Femur (tissue), 1 donor: ENCODE data around the gene FCHSD2.
A peak's percentile ranks its signal among the peaks of the same experiment; 100 is the strongest.
"Not testable (repeated sequence)": the region's sequence is repeated elsewhere in the genome, so short reads cannot be mapped to it uniquely, and the experiment has no call there.

ENCODE experiments used
- DNase-seq: peaks from one replicate; pipeline ENCODE4 v3.0.0-alpha.2; 2017

The FCHSD2 gene

DNA sequence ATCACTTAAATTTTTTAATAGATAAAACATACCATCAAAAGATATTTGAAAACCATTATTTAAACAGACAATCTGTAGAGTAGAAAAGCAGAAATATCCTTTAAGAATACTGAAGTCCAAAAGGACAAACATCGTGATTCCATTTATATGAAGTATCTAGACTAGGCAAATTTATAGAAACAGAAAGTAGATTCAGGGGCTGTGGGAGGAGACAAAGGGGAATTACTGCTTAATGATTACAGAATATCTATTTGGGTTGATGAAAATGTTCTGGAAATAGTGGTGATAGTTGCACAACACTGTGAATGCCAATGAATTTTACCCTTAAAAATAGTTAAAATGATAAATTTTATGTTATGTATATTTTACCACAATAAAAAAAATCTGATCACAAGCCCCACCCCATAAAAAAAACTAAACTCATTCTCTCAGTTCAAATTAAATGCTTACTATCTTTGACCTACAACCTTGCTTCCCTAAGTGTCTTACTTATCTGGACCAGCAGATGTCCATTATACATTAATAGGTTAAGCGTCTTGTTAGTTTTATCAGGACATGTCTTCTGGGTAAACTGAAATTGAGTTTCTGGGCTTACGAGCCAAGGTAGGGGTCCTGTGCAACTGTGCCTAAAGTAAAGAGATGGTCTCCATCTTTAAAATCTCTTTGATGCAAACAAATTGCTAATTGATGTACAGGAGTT, 86.3 kb downstream of the FCHSD2 start:
- no peak for DNase-seq

DNA sequence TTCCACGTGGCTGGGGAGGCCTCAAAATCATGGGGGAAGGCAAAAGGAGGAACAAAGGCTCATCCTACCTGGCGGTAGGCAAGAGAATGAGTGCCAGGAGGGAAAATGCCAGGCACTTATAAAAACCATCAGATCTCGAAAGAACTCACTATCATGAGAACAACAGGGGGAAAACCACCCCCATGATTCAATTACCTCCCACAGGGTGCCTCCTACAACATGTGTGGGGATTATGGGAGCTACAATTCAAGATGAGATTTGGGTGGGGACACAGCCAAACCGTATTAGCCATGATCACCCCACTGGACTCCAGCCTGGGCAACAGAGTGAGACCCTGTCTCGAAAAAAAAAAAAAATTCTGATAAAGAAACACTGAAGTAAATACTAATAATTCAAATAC, 87.1 kb downstream of the FCHSD2 start:
- DNase-seq = no peak

DNA sequence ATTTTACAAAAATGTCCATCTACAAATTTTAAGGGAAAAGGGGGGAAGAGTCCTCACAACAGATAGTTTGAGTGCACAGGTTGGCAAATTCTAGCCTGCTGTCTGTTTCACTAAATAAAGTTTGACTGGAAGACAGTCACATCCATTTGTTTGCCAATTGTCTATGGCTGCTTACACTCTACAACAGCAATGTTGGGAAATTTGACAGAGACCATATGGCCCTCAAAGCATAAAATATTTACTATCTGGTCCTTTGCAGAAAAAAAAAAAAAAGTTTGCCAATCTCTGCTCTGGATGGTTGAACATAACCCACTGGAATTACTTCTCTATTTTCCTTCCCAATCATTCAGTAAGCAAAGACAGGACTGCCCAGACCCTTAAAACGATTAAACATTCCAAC, 88.2 kb downstream of the FCHSD2 start:
- DNase-seq = no peak

DNA sequence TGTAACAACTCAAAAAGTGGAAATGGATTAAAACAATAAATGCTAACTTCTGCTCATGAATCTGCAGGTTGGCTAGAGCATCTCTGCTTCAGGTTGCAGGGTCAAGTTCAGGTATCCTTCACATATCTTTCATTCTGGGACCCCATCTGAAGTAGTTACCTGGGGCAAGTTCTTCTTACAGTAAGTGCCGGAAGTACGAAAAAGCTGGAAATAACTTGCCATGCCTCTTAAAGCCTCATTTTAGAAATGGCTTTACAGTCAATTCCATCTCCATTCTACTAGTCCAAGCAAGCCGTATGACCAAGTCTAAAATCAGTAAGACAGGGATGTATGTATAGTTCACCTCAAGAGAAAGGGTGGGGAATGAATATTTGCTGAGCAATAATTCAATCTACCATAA, 93.7 kb downstream of the FCHSD2 start:
- DNase-seq = no peak

DNA sequence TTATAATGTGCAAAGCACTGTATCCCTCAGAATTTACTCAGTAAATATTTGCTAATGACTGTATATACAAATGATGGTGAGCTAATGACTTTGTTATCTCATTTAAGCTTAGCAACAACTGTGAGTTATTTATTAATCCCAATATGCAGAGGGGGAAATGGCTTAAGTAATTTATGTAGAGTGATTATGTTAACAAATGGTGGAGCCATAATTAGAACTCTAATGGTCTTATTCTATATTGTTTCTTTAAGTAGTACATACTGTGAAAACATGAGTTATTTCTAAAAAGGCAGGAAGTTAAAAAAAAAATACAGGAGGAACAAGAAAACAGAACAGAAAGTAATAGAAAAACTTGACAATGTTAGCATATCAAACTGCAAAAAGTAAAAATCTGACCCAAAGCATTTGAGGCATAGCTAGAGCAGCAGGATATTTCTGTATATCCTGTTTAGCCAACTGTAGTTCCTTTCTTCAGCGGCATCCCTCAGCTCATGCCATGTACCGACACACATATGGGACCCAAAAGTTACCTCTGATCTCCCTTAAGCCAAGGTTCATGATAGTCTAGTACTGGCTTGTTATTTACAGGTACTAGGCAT, 94.2 kb downstream of the FCHSD2 start:
- no peak for DNase-seq

DNA sequence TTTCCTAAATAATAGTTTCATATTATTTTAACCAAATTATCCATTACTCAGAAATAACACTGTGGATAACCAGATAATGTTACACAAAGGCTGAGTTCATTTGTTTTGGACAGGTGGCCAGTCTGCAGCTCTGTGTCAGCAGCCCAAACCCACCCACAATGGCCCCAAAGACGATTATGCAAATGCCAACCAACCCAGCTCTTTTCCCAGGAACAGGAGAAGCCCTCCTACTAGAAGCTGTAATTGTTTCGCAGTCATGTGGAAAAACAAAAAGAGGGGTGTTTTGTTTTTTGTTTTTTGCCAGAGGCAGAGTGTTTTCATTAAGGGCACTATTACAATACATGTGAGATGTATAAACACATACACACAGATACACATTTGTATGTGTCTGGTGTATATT, 102.1 kb downstream of the FCHSD2 start:
- no peak for DNase-seq

DNA sequence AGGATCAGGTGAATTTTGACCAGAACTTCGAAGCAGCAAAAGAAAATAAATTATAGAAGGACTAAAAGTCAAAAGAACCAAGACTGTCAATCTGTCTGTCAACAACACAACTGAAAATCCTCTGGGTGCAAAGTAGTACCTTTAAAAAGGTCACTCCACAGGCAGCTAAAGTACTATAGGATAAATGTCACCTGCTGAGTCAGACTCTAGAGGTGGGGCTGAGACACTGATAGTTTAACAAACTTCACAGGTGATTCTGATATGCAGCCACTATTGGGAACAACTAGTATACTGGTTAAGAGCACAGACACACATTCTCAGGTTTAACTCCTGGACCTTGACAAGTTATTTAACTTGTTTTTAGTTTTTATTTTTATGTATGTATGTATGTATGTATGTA, 107.3 kb downstream of the FCHSD2 start:
- no peak for DNase-seq

DNA sequence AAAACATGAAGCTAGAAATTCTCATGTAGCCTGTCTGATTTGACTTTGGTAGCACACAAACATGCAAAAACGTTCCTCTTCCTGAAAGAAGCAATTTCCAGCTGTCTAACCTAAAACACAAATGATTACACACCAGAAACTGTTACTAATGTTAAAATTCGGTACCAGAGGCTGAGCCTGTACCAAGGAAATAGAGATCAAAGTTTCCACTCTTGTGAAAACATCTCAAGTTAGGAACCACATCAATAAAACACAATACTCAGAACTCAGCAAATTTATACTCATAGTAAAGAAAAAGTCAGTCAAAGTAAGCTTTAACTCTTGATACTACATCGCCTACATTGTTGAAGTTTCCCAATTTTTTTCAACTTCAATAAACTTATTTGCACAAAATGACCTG, 107.8 kb downstream of the FCHSD2 start:
- no peak for DNase-seq

DNA sequence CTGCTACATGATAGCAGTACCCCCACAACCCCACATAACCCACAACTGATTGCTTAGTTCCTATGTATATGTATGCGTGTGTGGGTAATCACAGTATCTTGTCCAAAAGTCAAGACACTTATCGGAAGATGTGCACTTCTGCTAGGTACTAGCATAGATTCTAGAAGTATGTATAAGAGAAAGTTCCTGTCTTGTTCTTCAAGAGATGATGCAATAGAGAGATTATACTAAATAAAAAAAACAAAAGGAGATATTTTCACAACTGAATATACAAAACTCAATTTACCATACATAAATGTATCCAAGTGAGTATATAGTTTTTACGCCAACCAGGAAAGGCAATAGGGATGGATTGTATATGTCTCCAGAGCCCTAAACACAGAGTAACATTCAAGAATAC, 112.0 kb downstream of the FCHSD2 start:
- DNase-seq = no peak

DNA sequence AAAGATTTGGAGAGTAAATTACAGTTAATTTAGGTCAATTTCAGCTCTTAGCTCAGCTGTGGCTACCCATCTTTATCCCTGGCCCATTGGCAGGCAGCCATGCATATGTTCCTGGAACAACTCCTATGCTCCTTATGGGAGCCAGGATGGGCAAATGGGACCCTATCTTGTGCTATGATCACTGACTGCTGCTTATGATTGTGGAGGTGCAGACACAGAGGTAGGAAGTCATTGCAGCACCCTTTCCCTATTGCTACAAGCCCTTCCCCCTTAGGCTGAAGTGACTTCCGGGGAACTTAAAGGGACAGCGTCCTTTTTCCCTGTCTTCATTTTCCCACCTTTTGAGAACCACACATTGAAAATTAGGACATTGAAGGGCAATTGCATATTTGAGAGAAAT, 112.7 kb downstream of the FCHSD2 start:
- peak; percentile 55 for DNase-seq

DNA sequence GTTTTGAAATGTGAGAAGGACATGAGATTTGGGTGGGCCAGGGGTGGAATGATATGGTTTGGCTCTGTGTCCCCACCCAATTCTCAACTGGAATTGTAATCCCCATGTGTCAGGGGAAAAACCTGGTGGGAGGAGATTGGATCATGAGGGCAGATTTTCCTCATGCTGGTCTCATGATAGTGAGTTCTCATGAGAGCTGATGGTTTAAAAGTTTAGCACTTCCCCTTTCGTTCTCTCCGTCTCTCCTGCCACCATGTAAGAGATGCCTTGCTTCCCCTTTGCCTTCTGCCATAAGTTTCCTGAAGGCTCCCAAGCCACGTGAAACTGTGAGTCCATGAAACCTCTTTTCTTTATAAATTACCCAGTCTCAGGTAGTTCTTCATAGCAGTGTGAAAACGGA, 113.5 kb downstream of the FCHSD2 start:
- DNase-seq = no peak

DNA sequence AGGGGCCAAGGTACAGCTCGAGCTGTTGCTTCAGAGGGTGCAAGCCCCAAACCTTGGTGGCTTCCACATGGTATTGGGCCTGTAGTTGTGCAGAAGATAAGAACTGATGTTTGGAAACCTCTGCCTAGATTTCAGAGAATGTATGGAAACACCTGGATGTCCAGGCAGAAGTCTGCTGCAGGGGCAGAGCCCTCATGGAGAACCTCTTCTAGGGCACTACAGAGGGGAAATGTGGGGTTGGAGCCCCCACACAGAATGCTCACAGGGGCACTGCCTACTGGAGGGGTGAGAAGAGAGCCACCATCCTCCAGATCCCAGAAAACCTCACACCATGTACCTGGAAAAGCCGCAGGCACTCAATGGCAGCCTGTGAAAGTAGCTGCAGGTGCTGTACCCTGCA, 114.3 kb downstream of the FCHSD2 start:
- DNase-seq = not testable (repeated sequence)

DNA sequence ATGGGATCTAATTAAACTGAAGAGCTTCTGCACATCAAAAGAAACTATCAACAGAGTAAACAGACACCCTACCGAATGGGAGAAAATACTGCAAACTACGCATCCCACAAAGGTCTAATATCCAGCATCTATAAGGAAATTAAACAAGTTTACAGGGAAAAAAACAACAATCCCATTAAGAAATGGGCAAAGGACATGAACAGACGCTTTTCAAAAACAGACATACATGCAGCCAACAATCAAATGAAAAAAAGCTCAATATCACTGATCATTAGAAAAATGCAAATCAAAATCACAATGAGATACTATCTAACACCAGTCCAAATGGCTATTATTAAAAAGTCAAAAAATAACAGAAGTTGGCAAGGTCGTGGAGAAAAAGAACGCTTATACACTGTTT, 117.5 kb downstream of the FCHSD2 start:
- DNase-seq = no peak

DNA sequence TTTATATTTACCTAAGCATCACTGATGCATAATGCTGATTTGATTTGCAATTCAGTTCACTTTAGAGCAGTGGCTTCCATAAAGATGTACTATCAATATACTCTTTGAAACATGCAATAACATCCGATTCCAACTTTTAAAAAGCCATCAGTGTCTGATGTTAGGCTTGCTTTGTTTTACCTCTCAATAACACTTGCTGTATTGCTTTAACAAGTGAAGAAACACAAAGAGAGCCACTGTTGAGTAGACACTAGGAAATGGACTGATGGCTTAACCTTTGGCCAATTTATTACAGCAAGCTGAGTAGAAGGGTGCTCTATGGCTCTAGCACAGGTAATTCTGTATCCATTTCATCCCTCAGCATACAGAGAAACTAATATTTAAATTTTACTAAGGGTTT, 122.1 kb downstream of the FCHSD2 start:
- DNase-seq = no peak

DNA sequence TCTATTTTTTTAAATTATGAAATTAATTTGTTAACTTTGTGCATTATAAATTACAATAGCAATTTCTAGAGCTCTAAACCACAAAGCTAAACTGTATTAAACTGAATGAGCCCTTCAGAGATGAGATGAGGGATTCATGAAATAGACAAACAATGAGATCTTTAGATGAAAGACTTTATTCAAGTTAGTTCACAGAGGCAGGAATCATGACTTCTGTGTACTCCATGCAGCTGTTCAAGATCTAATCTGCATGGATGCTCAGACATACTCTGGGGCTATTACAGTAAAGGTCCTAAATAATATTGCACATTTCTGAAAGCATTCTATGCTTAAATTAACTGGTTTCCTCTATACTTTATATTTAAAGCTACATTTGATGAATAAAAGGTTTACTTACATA, 122.7 kb downstream of the FCHSD2 start:
- DNase-seq = no peak

DNA sequence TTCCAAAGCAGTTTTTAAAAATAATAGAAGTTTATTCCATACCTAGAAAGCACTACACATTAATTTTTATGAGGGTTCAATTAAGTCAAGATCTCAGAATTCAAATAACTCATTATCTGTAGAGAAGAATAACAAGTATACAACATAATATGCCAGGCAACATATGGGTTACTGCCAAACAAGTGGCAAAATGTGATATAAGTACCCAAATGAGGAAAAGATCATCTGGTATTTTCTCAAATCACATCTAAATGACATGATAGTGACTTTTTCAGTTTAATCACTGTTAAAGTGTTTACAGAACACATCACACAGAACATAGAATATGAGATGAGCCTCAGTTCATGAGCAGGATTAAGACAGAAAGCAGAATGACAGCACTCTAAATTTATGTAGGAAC, 123.3 kb downstream of the FCHSD2 start:
- no peak for DNase-seq

DNA sequence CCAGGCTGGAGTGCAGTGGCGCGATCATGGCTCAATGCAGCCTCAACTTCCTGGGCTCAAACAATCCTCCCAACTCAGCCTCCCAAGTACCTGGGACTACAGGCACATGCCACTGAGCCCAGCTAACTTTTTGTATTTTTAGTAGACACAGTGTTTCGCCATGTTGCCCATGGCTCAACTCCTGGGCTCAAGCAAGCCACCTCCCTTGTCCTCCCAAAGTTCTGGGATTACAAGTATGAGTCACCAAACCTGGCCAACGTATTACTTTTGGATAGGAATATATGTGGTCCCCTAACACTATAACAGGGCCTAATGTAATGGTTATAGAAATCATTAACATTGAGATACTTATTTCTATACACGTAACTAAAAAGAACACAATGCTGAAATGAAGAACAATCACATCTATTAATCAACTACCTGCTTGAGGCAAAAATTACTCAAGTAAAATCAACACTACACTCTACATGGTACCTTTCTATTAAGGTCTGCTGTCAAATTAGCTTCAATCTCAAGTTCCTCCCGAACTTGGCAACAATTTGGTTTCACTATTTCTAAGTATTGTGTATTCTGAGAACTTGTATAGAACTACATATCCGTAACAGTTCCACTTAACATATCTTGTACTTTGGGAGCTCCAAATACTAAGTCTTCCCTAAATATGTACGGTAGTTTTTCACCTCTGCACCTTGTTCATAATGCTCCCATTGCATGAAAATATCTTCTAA, 124.9 kb downstream of the FCHSD2 start:
- no peak for DNase-seq

DNA sequence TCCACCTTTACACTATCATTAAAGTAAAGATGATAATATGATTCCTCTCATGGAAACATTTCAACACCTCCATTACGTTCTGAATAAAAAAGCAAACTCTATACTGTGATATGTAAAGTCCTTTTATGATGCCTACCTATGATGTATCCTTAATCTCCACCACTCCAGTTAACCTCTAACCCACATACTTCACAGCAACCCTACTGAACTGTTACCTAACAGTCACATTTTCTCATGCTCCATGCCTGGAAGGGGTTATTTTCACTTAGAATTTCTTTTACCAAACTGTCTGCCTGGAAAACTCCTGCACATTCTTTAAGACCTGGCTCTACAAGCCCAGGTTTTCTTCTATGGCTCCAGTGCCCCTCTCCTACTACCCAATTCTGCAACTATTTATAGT, 129.1 kb downstream of the FCHSD2 start:
- no peak for DNase-seq

DNA sequence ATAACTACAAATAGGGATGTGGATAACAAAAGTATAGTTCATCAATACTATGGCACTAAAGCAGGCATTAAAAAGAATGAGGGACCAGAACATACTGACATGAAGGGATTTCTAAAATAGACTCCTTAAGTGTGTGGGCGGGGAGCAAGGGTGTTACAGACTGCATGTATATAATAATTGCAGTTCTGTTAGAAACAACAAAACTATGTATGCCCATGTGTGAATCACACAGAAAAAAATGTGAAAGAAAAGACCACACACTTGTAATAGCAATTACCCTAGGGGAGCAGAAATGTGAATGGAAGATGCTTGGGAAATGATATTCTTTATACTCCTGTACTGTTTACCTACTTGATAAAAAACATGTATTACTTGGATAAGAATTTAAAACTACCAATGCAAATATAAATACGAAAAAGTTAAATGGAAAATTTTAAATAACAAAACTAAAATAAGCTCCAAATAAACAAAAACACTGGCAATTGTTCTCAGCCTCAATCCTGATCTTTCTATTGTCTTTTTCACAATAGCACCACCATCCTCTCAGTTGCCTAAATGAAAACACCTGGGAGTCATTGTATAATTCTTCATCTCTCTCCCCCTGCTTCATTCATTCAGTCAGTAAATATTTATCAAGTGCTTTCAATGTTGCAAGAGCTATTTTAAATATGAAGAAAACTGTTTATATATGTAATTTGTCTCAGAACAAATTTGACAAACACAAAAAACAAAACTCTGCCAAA, 129.8 kb downstream of the FCHSD2 start:
- DNase-seq = no peak

DNA sequence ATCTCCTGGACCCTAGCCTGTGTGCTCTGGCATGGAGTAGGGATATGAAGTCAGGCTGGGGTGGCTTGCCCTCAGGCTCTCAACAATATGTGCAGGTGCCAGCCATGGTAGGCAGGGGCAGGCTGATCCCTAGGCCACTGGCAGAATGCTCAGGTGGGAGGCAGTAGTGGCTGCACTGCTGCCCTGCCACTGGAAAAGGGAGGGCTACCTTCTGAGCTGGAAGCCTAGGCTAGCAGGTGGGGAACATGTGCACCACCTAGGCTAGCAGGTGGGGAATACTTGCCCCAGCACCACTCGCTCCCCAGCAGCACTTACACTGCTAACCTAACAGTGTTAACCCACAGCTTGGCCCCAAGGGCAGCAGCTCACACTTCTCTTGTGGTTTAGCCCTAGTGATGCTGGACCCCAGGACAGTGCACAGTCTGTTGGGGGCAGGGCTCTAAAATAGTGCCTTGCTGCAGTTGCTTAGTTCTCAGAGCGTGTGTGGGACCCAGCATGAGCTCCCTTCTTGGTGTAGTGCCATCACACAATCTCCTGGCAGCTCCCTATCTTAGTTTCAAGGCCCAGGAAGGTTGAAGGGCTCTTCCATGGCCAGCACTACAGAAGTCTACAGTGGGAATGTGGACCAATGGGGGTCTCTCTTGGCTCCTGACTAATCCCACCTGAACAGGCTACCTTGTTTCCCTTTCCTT, 130.8 kb downstream of the FCHSD2 start:
- no peak for DNase-seq

DNA sequence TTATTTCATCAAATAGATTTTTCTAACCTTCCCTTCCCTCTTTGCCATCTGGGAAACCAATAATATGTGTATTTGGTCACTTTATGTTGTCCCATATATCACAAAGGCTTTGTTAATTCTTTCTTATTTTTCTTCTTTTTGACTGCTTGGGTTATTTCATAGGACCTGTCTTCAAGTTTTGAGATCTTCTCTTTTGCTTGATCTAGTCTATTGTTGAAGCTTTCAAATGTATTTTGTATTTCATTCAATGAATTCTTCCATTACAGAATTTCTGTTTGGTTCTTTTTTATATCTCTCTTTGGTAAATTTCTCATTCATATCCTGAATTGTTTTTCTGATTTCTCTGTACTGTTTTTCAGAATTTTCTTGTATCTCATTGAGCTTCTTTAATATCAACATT, 132.1 kb downstream of the FCHSD2 start:
- no peak for DNase-seq

DNA sequence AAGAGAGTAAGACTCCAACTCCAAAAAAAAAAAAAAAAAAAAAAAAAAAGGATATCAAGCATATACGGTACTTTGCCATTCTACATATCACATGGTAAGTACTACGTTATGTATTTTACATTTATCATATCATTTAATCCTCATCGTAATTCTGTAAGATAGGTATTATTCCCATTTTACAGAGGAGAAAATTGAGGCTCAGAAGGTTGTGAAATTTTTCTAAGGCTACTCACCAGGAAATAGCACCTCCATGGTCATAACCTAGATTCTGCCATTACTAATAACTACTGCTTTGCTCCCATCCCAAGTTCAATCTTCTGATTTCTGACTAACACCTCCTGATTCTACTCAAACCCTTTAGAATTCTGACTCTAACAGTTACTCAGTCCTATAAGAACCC, 138.0 kb downstream of the FCHSD2 start:
- DNase-seq = no peak

DNA sequence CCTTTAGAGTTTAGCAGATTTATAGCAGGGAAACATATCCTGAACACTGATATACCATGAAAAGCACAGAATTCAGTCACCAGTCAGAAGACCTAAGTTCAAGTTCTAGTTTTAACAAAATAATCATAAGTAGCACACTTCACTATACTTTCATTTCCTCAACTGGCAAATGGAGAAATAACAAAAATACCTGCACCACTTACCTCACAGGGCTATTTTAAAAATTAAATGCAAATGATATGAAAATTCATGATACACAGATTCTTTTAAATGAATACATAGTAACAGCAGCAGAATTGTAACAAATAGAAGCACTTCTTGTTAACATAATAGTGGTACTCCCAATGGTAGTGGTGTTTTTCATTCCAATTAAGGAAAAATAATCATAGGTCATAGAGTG, 139.0 kb downstream of the FCHSD2 start:
- no peak for DNase-seq
